PFSK-1 (cell line): Measurements from ENCODE around the gene BNIPL.

Experiments
- REST ChIP-seq, 2 experiments: IDR thresholded peaks; 2 replicates each; pipeline versions ENCODE4 v1.6.1 to v1.8.0; 2011 to 2012; ENCODE audit warnings: low read depth in 2 of 2, low read length in 2 of 2, control low read depth in 1 of 2, inconsistent platforms in 1 of 2, mild to moderate bottlenecking in 1 of 2, moderate library complexity in 1 of 2; ENCODE audit not compliant: insufficient read depth in 1 of 2
- TAF1 ChIP-seq: IDR thresholded peaks from 2 replicates; pipeline ENCODE4 v1.6.1; 2012; ENCODE audit warnings: low read length, control low read depth, borderline replicate concordance; ENCODE audit not compliant: insufficient read depth

GRCh38 chr1:151054971-151055547 is 18.7 kb downstream of the BNIPL start:
- TF ChIP-seq TAF1 (no peak), REST (IDR thresholded peaks at IDR 0.05; ENCODE audit: insufficient read depth in 1 of 2, low read depth in 2 of 2, low read length in 2 of 2) (no peak)
